Endothelial cell of umbilical vein (primary cell): ENCODE data around the gene TESMIN.

Experiments used
- EZH2 ChIP-seq: IDR thresholded peaks from 2 replicates; pipeline ENCODE4 v1.6.1; 2012; ENCODE audit warnings: borderline replicate concordance, low read depth, mild to moderate bottlenecking, moderate library complexity, low read length, inconsistent platforms; ENCODE audit not compliant: severe bottlenecking
- MYC ChIP-seq: IDR thresholded peaks from one replicate; pipeline ENCODE4 v1.6.1; 2011; ENCODE audit warnings: mild to moderate bottlenecking, low read depth, low read length
- POLR2A ChIP-seq: IDR thresholded peaks from 2 replicates; pipeline ENCODE4 v1.6.1; 2012; ENCODE audit warnings: low read depth, mild to moderate bottlenecking, control low read depth, low read length
- POLR2AphosphoS5 ChIP-seq: IDR thresholded peaks from 2 replicates; pipeline ENCODE4 v1.6.1; 2012; ENCODE audit warnings: low read depth, mild to moderate bottlenecking, control low read depth, low read length, moderate library complexity; ENCODE audit not compliant: insufficient read depth
- TF ChIP-seq, protein P1 (sequence below): IDR thresholded peaks from 2 replicates; pipeline ENCODE4 v1.6.1; 2011; ENCODE audit not compliant: insufficient read depth, insufficient read length
- TF ChIP-seq, protein P2 (sequence below), 2 donors: IDR thresholded peaks; 1 replicate in 1 of 2; 2 replicates in 1 of 2; pipeline ENCODE4 v1.5.1; 2011; ENCODE audit warnings: low read length in 2 of 2, mild to moderate bottlenecking in 2 of 2, moderate library complexity in 2 of 2, control low read depth in 1 of 2, inconsistent platforms in 1 of 2, low read depth in 1 of 2; ENCODE audit not compliant: insufficient read depth in 1 of 2; ENCODE audit errors: extremely low read depth in 1 of 2

DNA sequence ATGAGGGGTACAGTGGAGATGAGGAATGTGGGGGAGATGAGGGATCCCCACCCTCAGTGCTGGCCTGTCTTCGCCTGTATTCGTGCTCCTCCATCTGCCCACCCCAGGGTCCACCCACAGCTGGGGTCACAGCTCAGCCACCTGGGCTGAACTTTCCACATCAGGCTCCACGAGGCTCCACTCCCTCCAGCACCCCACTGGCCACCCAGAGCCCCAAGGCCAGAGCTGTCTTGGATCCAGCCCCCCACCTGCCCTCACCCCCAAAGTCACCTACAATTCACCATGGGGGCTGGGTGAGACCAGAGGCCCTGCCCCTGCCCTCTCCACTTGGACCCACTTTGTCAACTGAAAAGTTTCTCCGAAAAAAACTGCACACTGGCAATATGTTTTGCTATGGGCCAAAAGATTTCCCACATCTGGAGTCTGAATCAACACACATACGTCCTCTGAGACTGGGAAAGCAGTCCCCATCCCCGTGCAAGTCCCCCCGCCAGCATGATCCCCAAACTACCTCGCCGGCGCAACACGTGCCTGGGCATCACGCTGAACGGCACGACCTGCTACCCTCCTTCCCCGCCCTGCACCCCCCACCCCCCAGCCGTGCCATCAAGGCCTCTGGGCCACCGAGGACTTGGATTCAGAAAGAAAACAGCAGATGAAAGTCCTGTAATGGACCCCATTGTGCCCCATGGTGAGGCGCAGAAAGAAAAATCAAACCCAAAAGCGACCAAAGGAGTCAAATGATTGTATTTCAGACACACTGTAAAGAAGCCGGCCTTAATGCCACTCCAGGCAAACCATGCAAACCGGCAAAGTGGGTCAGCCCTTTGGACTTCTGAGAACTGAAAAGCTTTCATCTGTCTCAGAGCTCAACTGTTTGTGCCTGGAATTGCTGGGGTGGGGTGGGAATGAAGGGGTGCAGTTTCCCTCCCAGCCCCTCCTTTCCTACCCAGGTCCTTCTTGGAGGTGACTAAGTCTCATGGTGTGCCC lies 83.5 kb downstream of the TESMIN start:
- TF ChIP-seq, protein P1, sequence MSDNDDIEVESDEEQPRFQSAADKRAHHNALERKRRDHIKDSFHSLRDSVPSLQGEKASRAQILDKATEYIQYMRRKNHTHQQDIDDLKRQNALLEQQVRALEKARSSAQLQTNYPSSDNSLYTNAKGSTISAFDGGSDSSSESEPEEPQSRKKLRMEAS, result no peak
- TF ChIP-seq, protein P2, sequence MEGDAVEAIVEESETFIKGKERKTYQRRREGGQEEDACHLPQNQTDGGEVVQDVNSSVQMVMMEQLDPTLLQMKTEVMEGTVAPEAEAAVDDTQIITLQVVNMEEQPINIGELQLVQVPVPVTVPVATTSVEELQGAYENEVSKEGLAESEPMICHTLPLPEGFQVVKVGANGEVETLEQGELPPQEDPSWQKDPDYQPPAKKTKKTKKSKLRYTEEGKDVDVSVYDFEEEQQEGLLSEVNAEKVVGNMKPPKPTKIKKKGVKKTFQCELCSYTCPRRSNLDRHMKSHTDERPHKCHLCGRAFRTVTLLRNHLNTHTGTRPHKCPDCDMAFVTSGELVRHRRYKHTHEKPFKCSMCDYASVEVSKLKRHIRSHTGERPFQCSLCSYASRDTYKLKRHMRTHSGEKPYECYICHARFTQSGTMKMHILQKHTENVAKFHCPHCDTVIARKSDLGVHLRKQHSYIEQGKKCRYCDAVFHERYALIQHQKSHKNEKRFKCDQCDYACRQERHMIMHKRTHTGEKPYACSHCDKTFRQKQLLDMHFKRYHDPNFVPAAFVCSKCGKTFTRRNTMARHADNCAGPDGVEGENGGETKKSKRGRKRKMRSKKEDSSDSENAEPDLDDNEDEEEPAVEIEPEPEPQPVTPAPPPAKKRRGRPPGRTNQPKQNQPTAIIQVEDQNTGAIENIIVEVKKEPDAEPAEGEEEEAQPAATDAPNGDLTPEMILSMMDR (IDR thresholded peaks at IDR 0.05; ENCODE audit: extremely low read depth in 1 of 2, insufficient read depth in 1 of 2, low read depth in 1 of 2, low read length in 2 of 2), result no peak
- TF ChIP-seq MYC (no peak), EZH2 (no peak), POLR2AphosphoS5 (no peak), POLR2A (no peak)
